GM19351 (cell line): Measurements from ENCODE around the gene C3orf22.

Experiments
- ATAC-seq: cut with Tn5 transposase; IDR thresholded peaks from one replicate; pipeline ENCODE4 v1.9.1; 2021; ENCODE audit warnings: mild to moderate bottlenecking, moderate library complexity; ENCODE audit not compliant: unreplicated experiment

The C3orf22 gene

DNA sequence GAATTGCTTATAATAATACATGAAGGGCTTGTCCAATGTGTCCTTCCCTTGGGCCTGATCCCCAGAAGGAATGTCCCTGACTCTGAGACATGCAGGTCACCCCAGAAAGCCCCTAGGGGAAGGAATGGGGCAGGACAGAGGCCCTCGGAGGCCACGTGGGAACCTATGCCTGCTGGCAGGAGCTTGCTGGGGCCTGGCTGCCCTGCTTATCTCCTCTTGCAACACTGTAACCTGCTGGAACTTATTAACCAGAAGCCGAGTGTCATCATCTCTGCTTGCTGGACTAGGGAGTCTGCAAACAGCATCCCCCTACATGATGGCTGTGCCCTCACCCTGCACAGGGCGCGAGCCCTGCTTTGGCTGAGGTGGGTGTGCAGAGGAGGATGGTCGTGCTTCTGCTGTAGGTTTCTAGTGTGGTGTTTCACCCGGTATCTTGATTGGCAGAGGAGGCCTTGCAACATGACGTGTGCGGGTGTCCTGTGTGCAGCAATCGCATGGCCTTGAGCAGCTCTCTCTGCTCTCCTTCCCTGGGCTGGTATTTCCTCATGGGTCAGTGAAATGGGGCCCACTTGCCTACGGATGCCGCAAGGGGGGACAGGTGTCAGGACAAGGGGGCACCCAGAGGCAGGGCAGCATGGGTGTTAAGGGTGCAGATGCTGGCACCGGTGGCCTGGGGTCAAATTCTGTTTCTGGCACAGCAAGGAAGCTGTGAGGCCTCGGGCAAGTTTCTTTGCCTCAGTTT lies 29.8 kb downstream of the C3orf22 start:
- no peak for ATAC-seq

DNA sequence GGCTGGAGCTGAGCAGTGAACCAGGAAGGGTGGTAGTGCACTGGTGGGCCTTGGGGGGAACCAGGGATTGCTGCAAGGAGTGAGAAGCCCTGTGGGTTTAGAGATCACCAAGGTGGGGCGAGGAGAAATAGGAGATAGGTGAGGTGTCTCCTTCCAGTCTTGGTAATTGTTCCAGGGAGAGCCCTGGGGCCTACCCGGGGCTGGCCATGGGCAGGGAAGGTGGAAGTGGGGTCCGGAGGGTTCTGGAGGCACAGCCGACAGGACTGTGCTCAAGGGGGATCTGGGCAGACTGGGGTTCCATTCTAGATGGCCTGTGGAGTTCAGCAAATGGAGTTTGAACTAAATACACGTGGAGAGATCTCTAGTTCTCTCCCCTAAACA lies 30.3 kb downstream of the C3orf22 start:
- ATAC-seq: no peak

DNA sequence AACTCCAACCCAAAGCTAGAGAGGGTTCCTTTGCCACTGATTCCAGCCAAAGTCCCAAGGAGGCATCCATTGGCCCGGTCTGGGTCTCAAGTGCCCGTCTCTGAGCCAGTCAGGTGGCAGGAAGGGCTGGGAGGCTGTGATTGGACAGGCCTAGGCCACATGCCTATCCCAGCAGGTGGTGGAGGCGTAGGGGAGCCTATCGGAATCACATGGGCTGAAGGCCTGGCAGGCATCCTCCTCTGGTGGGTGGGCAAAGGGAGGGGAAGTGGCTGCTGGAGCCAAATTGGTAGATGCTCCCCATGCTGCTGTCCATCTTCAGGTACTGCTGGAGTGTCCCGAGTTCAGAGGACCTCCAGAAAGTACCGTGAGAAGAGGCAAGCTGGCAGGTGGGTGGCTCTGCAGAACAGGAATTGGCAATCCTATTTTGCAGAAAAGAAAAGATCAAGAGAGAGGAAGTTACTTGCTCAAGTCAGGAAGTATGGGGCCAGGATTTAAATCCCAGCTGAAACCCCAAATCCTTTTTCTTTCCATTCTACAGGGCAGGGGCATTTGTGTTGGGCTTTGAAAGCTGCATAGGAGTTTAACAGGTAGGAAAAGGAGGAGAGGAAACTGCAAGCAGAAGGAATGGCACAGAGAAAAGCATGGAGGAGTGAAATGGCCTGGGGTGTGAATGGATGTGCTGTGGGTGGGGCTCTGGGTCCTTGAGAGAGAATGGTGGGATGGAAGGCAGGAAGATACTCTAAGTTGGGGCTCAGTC lies 31.1 kb downstream of the C3orf22 start:
- no peak for ATAC-seq

DNA sequence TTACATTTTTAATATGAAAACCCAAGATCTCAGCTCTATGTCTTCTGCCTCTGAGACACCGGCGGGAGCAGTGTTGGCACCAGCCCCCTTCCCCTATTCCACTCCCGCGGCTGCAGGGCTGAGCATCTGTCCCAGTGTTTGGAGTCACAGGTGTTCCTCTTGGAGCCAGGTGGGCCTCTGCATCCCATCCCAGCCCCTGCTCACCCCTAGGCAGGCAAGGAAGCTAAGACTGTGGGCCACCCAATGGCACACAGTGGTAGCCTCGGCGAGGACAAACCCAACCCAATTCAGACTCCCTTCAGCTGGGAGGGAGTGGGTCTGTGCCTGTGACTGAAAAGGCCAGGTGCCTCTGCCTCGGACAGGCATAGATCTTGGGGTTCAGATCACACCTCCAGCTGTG lies 31.7 kb downstream of the C3orf22 start:
- ATAC-seq: no peak

DNA sequence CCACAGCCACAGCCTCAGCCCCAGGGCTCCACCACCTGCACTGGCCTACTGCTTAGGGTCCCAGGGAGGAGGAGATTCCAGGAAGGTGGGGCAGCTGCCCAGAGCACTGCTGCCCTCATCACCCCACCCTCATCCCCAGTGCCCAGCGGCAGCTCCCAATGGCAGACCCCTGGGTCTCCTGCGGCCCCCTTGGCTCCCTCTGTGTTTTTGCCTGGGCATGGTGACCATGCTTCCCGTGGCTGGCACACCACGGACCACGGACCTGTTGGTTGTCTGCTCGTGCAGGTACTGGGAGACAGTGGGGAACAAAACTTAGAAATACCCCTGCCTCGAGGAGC lies 32.1 kb downstream of the C3orf22 start:
- no peak for ATAC-seq

DNA sequence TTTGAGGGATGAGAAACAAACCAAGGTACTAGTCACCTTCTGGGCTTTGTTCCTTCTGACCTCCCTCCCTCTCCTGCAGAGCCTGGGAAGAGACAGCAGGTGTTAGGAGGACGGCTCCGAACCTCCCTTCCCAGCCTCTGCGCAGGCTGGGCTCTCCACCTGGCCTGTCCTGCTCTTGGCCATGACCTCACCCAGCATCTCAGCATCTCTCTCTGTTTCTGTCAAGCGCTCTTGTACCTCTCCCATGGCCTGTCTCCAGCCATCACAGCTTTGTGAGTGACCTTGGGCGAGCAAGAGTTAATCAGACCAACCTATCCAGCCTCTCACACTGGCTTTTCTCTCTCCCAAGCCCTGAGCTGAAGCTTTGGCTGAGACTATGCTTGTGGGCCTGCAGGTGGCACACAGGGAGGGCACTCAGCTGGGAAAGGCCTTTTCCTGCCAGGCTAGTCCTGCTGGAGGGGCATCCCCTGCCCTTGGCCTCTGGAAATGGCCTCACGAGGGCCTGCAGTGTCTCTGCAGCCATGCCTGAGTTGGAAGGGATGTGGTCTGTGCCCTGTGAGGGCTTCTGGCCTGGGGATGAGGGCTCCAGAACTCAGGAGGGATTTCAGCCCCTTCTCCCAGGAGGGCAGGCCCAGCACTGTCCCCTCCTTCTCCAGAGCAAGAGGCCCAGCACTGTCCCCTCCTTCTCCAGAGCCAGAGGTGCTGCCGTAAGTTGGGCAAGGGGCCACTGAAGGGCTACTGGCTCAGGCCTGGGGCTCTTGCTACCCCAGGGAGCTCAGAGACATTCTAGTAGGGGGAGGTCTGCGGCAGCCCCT lies 32.7 kb downstream of the C3orf22 start:
- no peak for ATAC-seq

DNA sequence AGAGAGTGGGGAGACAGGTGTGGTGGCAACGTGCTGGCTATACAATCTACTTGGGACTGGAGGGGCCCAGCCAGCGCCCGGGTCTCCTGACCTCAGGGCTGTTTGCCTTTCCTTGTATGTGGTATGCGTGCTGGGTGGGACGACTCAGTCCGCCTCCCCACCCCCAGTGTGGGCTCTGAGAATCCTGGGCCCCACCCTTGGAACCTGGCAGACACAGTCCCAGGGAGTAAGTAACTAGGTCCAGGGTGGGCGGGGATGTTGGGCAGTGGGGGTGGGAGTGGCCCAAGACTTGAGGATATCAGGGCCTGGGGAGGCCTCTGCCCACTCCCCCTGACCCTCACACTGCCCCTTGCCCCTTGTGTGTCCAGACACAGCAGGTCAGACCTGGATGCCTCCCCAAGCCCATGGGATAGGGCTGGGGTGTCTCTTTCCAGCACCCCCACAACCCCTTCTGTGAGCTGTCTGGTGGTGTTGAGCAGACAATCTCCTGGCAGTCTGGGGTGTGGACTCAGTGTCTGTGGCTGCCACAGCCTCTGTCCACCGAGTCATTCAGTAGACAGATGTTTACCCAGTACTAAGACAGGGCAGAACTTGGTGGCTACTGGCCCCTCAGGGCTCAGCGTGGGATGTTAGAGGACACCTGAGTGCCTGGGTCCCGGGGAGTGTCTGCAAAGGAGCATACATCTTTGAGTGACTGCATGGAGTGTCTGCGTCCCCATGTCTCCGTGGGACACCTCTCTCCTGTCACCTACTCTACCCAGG lies 33.5 kb downstream of the C3orf22 start:
- ATAC-seq: no peak

DNA sequence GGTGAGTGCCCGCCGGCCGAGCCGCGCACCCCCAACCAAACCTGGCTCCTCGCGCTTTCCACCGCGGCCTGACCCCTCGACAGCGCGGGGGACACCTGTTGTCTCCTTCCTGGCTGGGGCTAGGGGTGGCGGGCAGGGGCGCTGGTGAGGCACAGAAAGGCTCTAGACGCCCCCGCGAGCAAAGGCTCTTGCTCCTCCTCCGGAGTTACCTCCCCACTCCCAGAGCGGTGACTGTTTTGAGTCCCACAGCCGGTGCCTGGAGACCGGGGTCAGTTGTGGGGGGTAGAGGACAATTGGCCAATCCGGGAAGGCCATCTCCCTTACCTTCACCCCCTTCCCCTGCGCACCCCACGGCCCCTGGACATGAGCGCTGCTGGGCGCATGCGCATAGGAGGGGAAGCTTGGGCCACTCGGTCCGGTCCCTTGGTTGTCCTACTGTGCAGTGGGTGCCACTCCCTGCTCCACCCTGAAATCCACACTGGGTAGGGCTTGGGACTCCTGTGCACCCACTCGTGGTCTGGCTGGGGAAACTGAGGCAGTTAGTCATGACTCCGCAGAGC lies 34.2 kb downstream of the C3orf22 start:
- ATAC-seq: no peak

DNA sequence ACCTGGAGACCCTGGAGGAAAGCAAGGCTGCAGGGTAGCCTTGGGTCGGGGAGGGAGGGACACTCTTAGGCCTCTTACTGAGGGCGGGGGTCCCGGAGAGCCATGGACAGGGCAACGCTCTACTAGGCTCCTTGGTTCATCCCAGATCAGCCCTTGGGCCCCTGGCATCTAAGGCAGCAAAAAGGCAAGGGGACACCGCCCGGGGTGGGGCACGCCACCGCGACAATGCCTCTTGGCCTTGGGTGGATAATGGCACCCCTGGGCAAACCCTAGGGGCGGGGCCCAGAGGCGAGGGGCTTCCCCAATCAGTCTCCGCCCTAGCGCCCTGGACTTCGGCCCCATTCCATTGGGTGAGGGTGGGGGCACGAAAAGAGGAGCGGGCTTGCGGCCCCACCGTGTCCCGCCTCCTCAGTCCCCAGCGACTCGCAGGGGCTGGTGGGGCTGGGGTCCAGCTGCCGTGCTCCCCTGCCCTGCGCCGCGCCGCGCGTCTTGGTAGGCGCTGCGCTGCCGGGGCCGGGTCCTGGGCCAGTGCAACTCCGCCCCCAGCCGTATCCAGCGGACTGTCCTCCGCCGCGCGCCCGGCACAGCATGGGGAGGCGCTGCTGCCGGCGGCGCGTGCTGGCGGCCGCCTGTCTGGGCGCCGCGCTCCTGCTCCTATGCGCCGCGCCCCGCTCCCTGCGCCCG lies 34.8 kb downstream of the C3orf22 start, which contains the start of gene CHST13:
CHST13 (plus strand) TSS at position 411 of the 684 bp plus-strand sequence; CDS start at position 589, 178 bp downstream.
- ATAC-seq: no peak

DNA sequence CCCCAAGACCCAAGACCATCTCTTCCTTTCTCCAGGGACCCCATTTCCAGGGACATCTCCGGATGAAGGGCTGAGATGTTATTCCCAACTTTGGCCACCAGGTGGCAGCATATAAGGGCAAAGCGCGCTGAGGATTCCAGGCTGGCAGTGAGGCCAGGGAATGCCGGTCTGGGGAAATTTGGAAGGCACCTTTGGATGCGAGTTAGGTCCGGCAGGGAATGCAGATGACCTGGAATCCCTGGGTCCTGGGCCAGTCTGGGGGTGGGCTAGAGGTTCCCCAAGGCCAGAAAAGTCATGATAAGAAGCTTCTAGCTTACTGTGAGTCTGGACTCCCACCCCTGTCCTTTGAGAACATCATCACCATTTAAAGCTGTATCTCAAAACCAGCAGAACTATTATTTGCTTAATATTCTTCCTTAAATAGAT lies 36.4 kb downstream of the C3orf22 start:
- no peak for ATAC-seq

DNA sequence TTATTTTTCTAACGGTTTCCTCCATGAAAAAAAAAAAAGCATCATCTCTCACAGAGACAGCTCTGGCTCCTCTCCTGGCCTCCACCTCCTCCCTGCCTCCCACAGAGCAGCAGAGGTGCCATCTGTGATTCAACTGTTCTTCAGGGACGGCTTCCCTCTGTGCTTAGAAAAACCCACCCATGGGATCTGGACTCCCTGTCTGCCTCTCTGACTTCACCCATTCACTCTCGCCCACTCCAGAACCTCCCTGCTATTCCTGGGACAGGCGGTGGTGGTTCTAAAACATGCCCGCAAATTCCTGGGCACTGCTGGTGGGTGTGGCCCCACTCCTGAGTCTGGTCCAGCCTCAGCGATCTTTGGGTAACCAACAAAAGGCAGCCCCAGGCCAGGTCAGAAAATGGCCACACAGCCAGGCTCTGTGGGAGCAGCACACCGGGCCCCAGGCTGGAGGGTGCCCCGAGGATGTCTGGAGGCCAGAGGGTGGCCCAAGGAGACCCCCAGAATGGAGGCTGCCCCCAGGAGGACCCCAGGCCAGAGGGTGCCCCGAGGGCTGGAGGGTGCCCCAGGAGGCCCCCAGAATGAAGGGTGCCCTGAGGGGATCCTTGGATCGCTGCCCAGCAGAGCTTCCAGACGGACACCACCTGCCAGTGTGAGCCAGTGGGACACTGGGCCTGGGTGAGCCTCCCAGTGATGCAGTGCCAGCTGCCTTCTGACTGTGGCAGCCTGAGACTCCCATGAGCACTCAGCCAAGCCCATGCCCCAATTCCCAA lies 37.4 kb downstream of the C3orf22 start:
- no peak for ATAC-seq

DNA sequence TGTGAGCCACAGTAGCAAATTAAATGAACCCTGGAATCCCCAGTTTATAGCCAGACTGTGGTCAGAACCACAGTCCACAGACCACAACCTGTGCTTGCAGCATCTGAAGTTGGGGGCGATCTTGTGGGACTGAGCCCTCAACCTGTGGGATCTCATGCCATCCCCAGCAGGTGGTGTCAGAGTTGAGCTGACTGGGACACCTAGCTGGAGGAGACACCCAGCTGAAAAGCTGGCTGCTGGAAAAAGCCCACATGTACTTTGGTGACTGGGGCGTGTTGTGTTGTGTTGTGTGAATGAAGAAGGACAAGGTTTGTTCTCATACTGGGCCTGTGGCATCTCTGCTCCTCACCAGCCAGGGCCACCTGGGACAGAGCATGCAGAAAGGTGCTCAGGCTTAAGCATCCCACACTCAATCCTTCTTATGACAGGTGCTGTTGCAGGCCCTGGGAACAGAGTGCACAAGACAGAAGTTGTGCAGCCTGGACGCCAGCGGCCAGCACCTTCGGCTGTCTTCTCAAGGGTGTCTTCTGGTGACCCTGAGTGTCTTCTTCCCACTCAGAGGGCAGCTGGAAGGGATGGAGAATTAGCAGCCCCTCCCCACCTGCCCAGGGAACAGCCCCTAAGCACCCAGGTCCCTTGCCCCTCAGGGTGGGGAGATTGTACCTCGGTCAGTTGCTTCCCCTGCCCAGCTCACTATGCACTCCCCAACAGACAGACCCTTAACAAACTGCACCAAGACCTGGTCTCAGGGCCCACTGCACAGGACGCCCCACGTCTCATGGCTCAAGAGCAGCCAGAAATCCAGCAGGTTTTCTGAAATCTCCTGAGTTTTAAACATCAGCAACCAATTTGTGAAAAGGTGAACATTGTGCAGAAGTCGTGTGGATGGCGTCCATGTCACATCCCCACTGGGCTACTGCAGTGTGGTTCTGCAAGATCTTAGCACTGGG lies 39.0 kb downstream of the C3orf22 start:
- ATAC-seq: no peak

DNA sequence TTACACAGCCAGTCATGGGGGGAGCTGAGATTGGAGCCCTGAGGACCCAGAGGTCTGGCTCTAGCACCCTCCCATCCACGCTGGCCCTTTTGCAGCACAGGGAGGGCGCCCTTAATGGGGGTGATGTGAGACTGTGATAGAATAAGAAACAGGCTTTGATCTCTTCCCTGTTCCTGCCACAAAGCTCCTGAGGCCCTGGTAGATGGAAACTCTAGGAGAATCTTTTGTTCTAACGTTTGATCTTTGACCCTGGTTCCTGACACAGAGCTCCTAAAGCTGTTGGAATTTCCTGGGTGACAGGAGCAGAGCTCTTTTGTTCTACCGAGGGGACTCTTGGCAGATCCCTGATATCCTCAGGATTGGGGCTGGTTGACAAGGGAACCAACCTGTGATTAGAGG lies 40.0 kb downstream of the C3orf22 start:
- ATAC-seq: no peak

DNA sequence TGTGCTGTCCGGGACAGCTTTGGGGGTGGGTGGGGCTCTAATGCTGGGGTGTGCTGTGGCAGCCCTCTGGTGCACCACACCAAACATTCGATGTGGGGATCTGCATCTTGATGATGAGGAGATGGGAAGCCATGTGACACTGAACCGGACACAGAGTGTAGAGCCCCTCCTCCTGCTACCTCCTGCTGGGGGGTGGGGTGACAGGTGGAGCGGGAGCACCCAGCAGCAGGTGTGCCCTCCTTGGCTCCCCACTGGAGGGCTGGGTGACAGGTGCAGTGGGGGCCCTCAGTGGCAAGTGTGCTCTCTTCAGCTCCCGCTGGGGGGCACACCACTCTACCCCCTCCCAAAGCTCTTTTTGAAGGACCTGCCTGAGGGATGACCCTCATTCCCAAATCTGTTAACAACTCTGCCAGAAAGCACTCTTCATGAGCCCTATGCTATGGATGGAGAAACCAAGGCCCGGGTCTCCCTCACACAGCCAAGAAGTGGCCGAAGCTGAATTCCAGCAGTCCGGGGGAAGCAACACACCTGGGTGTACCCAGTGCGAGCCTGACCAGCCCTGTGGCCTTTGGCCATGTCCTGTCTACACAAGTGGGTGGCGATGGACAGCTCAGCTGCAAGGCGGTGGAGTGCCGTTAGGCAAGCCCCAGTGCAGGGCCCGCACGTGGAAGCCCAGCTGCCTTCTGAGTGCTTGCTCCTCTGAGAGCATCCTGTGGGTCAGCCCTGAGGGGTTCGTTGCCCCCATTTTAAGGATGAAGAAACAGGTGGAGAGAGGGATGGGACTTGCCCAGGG lies 40.5 kb downstream of the C3orf22 start:
- ATAC-seq: no peak

DNA sequence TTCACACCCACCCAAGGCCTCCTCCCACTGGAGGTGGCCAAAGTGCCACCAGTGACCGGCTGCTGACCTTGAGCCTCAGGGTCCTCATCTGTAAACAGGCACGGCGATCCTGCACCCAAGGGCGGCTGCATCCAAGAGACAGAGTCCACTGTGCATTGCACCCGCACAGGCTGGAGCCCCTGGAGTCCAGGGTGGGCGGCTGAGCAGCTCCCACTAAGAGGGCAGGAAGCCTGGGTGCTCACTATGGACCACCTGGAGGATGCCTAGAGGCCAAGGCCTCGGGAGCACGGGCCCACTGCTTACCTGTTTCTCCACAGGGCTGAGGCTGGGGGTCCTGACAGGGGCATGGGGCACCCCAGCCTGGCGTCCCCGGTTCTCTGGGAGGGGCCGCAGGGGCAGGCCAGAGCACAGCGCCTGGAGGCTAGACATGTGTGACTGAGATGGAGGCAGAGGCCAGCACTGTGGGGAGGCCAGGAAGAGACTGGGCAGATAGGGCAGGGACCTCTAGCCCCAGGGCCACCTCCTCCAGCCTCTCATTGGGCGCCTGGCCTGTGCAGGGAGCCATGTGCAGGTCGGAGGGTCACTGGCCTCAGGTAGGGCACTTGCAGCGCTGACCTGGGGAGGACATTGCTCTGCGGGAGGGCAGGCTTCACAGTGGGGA lies 41.3 kb downstream of the C3orf22 start, which contains the start of gene UROC1:
UROC1 (minus strand) TSS at position 483 of the 661 bp plus-strand sequence; CDS start at position 429, 54 bp downstream.
- ATAC-seq: no peak

DNA sequence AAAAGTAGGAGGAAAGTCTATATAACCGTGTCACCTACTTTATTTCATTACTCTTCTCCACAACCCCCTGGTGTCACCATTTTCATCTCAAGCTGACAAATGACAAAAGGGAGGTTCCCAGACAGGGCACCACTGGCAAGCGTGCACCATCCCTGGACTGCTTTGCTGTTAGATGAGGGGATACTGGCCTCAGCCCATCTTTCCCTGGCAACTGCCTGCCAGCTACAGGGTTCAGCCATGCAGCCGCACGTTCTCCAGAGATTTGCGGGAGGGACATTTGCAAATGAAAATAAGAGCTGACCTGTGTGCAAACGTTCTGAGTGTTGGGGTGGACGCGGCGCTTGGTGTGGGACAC lies 41.8 kb downstream of the C3orf22 start:
- no peak for ATAC-seq
